GM19468 (cell line): ENCODE data around the gene ZSWIM6.

Experiments used
- ATAC-seq: cut with Tn5 transposase; IDR thresholded peaks from one replicate; pipeline ENCODE4 v1.9.1; 2021; ENCODE audit warnings: mild to moderate bottlenecking, moderate library complexity, moderate number of reproducible peaks; ENCODE audit not compliant: unreplicated experiment; ENCODE audit errors: extremely low read depth

The ZSWIM6 gene

GRCh38 chr5:61429906-61430305 lies 97.8 kb downstream of the ZSWIM6 start:
- no peak for ATAC-seq

GRCh38 chr5:61431923-61432620 lies 100.0 kb downstream of the ZSWIM6 start:
- ATAC-seq: no peak

GRCh38 chr5:61435368-61435767 lies 103.3 kb downstream of the ZSWIM6 start:
- ATAC-seq: no peak

GRCh38 chr5:61438298-61438970 lies 106.4 kb downstream of the ZSWIM6 start:
- ATAC-seq: no peak

- ATAC-seq: no peak
These were observed 108.0 kb downstream of the ZSWIM6 start for GRCh38 chr5:61440086-61440485.

DNA sequence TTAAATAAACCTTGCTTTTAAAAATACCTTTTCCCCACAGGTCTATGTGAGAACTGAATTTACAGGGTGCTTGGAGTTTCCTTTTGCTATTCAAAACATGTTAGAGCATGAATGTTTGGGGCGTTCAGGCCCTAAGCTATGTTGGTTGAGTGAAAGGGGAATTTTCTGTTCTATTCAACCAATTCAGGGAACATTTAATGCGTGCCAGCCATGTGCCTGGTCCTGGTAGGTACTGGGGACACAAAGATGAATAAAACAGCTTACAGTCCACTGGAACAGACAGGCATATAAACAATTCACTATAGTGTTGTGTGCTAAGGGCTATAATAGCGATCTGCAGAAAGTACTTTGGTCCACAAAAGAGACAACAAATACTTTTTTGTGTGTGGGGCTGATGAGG lies 108.5 kb downstream of the ZSWIM6 start:
- ATAC-seq: no peak

DNA sequence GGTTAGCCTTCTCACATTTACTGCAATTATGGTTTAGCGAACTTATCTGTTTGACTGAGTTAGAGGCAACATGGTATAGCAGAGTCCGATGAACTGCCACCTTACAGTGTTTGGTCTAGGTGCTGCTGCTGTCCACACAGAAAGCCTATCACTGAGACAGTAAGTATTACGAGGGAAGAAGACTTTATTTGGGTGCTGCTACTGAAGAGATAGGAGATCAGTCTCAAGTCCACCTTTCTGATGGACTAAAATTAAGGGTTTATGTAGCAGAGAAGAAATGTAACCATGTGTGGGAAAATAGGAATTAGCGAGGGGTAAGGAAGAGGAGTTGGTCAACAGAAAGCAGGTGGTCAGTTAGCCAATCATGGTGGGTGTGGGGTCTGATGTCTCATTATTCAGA lies 109.7 kb downstream of the ZSWIM6 start:
- no peak for ATAC-seq

DNA sequence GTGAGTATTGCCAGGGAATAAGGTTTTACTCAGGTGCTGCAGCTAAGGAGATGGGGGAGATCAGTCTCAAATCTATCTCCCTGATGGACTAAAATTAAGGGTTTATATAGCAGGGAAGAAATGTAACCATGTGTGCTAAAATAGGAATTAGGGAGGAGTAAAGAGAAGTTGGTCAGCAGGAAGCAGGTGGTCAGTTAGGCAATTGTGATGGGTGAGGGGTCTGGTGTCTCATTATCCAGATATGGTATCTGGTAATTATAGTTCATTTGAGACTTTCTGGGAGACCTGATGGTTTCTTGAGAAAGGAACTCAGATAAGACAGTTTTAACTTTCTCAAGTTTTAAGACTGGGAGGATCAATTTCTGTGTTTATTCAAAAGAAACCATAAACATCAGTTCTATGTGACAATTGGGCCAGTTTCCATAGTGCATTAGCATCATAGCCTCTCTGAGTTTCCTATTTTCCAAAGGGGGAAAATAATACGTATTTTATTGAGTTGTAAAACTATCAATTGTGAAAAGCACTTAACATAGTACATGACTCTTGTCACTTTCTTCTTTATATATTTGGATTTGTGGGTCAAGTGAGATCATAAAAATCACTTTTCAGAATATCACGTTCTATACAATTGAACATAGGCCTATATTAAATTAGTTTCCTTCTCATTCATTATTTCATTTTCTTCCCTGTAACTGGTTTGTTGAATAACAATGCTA lies 115.9 kb downstream of the ZSWIM6 start:
- no peak for ATAC-seq

DNA sequence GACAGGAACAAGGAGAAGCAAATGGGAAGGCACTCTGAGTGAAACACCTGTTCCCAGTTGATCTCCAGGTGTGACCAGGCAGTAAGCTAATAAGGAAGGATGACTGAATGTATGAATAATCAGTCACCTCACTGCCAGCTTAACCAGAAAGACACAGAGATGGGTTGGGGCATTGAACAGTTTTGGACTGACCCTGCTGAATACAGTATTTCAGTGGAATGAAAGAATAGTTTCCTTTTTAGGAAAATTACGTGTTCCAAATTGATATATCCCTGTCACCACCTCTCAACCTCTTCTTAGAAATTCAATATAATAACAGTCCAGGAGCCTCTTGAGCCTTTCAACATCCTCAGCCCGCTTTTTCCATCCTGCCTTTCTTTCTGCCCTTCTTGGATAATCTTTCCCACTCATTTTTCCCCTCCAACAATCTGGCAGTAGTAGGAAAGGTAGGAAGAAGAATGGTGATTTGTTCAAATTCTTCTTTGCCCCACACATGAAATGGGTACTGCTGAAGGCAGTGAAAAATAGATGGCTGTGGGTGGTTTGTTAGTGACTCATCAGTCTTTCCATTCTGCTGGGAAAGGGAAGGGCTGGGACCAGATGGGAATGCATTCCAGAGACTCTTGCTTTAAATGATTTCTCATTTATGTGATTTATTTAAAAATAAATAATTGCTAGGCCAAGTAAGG lies 117.9 kb downstream of the ZSWIM6 start:
- ATAC-seq: no peak

- ATAC-seq: no peak
These were observed 118.6 kb downstream of the ZSWIM6 start for GRCh38 chr5:61450493-61451279.

DNA sequence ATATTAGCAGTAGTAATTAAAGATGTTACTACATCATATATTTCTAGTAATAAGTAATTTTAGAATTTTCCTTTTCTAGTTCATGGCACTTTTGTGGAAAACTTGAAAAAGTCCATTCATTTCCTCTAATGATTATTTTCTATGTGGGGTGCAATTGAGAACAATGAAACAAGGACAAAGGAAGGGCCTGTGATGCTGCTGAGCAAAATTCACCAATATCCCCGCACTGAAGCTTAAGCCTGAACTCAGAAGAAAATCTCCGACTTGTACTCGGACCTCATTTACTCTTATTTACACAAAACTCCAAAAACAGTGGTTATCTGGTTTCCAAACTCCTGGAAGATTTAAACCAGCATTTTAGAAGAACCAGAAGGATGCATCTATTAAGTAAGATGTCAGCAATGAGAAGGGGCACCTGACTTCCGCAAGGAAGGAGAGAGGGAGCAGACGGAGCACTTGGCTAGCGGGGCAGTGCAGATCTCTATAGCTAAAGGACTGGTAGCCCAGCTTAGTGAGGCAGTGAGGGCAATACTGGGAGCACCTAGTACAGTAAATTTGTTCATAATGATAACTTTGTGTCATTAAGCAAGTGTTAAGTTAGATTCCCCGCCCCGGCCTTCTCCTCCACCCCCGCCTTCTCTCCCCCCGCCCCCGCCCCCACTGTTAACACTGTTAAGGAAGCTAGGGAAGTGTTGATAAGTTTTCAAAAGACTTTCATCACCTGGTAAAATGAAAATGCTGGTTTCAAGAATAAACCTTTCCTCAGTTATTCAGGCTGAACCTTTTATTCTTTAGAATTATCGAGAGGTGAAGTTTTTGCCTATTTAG lies 123.3 kb downstream of the ZSWIM6 start:
- ATAC-seq: no peak

DNA sequence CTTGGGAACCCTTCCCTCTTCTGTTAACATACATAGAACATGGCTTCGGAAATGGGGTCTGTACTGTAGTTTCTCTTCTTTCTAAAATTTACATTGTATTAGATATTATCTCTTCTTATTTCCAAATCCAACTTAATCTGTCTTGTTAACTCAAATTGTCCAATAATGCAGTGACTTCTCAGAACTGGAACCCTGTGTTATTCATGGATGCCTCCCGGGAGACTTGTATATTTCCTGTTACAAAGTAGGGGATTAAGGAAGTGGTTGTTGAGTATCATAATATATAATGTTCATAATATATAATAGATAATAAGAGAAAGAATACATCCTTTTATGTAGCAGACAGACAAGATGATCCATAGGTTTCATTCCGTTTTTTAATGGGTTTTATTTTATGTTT lies 128.4 kb downstream of the ZSWIM6 start:
- no peak for ATAC-seq

DNA sequence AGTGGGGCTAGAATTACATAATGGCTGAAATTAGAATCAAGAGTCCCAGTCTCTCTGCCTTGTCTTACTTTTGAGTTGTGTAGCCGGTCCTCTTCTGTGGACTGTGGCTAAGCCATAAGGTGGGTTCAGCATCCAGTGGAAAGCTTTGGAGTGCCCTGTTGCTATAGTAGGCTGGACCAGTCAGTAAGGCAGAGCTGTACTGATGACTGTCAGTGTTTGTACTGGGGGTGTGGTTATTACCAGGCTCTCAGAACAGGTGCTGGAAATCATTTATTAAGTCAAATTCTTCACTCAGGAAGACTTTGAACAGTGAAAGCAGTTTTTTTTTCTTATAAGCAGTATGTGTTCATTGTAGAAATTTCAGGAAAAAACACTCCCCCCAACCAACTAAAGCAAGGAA lies 129.4 kb downstream of the ZSWIM6 start:
- no peak for ATAC-seq

GRCh38 chr5:61461926-61462325 lies 129.9 kb downstream of the ZSWIM6 start:
- no peak for ATAC-seq

DNA sequence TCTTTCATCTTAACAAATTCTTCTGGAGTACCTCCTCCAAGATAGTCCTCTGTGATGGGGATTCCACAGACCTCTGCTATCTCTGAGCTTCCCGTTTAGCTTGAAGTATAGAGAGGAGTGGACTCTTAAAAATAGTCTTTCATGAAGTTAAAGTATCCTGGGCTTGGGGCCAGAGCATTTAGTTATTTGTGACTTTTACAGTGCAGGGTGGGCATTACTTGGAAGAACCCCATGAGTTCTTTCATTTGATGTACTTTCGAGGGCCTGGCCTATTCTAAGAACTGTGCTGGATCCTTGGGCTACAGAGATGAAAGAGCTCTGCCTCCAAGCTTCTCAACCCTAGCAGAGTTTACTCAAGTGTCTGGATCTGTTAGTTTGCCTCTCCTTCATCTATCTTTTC lies 131.5 kb downstream of the ZSWIM6 start:
- ATAC-seq: no peak

DNA sequence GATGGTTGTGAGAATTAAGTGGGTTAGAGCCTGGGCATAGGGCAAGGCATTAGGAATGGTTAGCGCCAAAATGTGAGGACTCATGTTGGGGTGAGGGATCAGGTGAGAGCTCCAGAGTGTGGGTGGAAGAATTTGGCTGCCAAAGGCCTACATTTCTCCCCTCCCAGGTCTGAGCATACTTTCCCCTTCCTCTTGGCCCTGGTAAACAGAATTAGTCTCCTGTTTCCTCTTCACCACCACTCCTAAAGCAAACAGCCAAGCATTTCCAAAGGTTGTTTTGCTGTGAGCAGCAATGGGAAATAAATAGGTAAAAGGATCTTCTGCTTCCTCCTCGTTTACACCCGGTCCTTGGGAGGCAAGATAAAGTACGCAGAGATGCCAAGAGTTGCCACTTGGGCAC lies 132.5 kb downstream of the ZSWIM6 start:
- no peak for ATAC-seq

DNA sequence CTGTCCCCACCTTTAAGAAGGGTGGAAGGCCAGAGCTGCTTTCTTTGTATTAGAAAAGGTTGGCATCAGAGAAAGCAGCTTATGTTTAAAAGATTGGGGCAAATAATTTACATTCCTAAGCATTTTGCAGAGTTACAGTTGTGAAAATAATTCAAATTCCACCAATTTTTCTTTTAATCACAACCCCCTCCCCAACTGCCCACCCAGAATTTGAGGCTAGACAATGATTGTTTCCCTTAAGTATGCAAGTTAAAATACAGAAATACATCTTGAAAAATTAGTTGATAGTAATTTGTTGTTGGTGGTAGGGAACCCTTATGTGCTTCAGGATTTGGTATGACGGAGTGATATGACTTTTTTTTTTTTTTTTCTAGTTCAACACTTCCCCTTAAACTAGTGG lies 133.0 kb downstream of the ZSWIM6 start:
- no peak for ATAC-seq

DNA sequence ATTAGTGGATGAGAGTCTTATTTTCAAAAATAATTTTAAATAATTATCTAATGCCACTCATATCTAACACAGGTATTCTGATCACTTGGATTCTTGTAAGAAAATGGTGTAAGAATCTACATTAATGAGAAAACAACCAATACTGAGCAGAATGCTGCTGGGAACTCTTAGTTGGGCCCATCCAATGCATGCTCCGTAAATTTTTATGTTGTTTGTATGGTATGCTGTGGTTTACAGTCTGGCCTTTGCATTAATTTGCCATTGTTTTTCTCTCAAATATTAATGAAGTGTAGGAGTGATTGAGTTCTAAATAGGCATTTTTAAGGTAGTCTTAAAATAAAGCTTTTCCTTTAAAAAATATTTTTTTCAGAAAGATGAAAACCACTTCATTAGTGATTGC lies 133.4 kb downstream of the ZSWIM6 start:
- no peak for ATAC-seq

DNA sequence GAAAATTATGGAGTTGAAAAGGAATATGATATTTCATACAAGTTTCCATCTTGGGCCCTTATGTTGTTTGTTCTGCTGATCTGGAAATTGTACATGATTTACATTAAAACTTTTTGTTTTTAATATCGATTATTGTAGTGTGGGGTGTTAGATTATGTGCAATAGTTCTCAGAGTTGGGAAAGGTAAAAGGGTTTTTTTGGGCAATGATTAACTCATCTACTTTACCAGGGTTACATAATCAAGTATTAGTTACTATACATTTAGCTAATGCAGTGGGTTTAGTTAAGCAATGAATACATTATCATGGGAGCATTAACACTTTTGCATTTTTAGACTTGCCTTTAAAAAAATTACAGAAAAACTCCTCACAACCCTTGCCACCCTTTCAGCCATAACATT lies 134.0 kb downstream of the ZSWIM6 start:
- ATAC-seq: no peak
